Measurements from ENCODE around the gene LMOD1. TPM values are rescaled to one million over a fixed set of nuclear protein-coding genes. Genes with fewer than 3 reads are reported as not detected.

The LMOD1 gene
- total RNA-seq (2014; rRNA removed; shearing (Covaris generic); ENCODE audit: low replicate concordance) = not detected in 2 replicates

DNA sequence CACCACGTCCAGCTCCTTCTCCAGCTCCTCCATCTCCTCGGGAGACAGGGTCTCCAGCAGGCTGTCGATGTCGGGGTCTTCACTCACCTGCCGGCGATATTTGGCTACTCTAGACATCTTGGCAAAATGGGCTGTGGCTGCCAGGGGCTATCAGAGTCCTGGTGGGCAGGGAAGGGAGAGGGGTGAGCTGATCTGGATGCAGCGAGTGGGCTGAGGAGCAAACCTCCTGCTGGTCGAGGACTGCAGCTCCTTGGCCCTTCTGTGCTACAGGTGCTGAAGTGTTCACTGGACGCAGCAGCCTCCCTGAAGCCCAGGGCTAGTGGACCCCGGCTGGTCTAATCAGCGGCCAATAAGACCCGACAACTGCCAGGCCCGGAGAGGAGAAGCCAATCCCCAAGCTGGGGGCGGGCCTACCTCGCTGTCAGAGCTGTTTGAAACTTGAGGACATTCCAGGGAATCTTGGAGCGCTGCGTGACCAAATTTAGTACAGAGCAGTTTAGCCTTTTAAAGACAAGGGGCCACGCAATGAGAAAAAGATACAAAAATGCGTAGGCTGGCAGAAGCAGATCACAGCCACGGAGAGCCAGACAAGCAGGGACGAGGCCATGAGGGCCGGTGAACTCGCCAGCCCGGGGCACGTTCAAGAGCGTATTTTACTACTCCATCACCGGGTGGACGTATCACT, at the start of gene LMOD1:
LMOD1 (minus strand) TSS at position 325 of the 685 bp plus-strand sequence; CDS start at position 117, 208 bp downstream.
- no peaks in the 10 kb centered on the region for H3K79me2 ChIP-seq (ENCODE audit: low read length)

DNA sequence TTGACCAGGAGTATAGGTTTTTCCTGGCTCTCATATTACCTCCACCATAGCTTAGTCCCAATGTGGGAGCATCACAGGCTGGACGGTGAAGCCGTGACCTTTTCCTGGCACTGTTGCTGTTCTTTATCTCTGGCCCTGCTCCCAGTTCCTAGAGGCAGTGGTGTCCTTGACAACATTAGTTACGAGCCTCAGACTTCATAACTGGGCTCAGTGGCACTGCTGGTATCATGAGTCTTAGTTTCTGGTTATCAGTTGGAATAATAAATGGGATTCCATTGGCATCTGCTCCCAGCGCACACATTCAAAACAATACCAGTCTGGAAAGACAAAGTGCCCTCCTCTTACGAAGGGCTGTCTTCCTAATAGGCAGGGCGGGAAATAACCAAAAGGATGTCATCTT, 44.1 kb upstream of the LMOD1 start:
- no peak overlapping the region for H3K4me3 ChIP-seq (ENCODE audit: low read length)
- no peak overlapping the region for H3K27ac ChIP-seq (ENCODE audit: low read length)
- H3K79me2 ChIP-seq (ENCODE audit: low read length) = peaks cover 14% of the 10 kb centered on the region
- H3K4me1 ChIP-seq (ENCODE audit: low read length) = peaks cover 6% of the 10 kb centered on the region
- DNase-seq = no peak
- no peak overlapping the region for H3K4me2 ChIP-seq (ENCODE audit: low read depth, low read length, poor library complexity, severe bottlenecking)
- H3K9me3 ChIP-seq (ENCODE audit: low read length) = no peaks in the 10 kb centered on the region
- no peaks in the 10 kb centered on the region for H3K9me2 ChIP-seq (replicated peaks; ENCODE audit: insufficient read depth, low read length)
- no peak overlapping the region for H3K9ac ChIP-seq (ENCODE audit: low read length)
- H3K27me3 ChIP-seq (ENCODE audit: low read length) = no peaks in the 10 kb centered on the region
- H3K36me3 ChIP-seq (ENCODE audit: insufficient read depth, low read length) = no peaks in the 10 kb centered on the region; the same call in 1 of the 2 replicates
- H2AFZ ChIP-seq (ENCODE audit: low read length) = no peak overlapping the region
- no peaks in the 10 kb centered on the region for H4K20me1 ChIP-seq (ENCODE audit: insufficient read depth, low read depth, low read length)

More for the DNA sequence above, at the start of gene LMOD1:
- Histone ChIP-seq H3K4me1 (ENCODE audit: low read length) (0 out of 2 replicates have a peak, but pooled peaks cover 2% of the 10 kb centered on the region), H3K9me3 (ENCODE audit: low read length) (no peaks in the 10 kb centered on the region), H3K9me2 (replicated peaks; ENCODE audit: insufficient read depth, low read length) (no peaks in the 10 kb centered on the region), H3K9ac (ENCODE audit: low read length) (no peak within 1 kb of the TSS), H3K36me3 (ENCODE audit: insufficient read depth, low read length) (no peaks in the 10 kb centered on the region), H3K27me3 (ENCODE audit: low read length) (no peaks in the 10 kb centered on the region), H3K4me3 (ENCODE audit: low read length) (no peak within 1 kb of the TSS), H4K20me1 (ENCODE audit: insufficient read depth, low read depth, low read length) (no peaks in the 10 kb centered on the region), H3K27ac (ENCODE audit: low read length) (no peak within 1 kb of the TSS), H2AFZ (ENCODE audit: low read length) (peak within 1 kb of the TSS; percentile 50; the same call in 1 of the 2 replicates), H3K4me2 (ENCODE audit: low read depth, low read length, poor library complexity, severe bottlenecking) (no peak within 1 kb of the TSS)
- no peak for DNase-seq

DNA sequence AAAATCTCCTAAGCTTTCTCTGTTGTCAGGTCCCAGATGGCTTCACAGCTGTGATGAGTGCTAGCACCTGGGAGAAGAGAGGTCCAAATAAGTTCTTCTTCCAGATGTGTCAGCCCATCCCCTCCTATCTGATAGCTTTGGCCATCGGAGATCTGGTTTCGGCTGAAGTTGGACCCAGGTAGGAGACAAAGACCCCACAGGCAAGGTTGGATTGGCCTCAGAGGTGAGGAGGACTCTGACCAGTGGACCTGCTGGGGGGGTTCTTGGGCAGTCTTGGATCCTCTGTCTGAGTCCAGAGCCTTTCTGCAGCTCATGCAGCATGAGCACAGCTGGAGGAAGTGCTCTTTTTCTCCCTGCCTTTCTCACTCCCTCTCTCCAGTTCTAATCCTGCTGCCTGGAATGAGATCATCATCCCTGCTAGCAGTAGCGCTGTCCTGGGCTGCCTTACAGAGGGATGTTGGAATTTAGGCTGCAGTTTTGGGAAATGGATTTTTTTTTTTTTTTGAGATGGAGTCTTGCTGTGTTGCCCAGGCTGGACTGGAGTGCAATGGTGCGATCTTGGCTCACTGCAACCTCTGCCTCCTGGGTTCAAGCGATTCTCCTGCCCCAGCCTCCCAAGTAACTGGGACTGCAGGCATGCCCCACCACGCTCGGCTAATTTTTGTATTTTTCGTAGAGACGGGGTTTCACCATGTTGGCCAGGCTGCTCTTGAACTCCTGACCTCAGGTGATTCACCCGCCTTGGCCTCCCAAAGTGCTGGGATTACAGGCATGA, 43.2 kb upstream of the LMOD1 start:
- peaks cover 23% of the 10 kb centered on the region for H3K79me2 ChIP-seq (ENCODE audit: low read length)
- H3K4me2 ChIP-seq (ENCODE audit: low read depth, low read length, poor library complexity, severe bottlenecking) = no peak overlapping the region
- no peak overlapping the region for H2AFZ ChIP-seq (ENCODE audit: low read length)
- no peaks in the 10 kb centered on the region for H3K27me3 ChIP-seq (ENCODE audit: low read length)
- no peaks in the 10 kb centered on the region for H3K9me2 ChIP-seq (replicated peaks; ENCODE audit: insufficient read depth, low read length)
- H3K4me1 ChIP-seq (ENCODE audit: low read length) = peaks cover 6% of the 10 kb centered on the region
- H3K9me3 ChIP-seq (ENCODE audit: low read length) = no peaks in the 10 kb centered on the region
- H3K4me3 ChIP-seq (ENCODE audit: low read length) = no peak overlapping the region
- no peaks in the 10 kb centered on the region for H4K20me1 ChIP-seq (ENCODE audit: insufficient read depth, low read depth, low read length)
- H3K27ac ChIP-seq (ENCODE audit: low read length) = no peak overlapping the region
- H3K9ac ChIP-seq (ENCODE audit: low read length) = no peak overlapping the region
- DNase-seq = no peak
- no peaks in the 10 kb centered on the region; the same call in 1 of the 2 replicates for H3K36me3 ChIP-seq (ENCODE audit: insufficient read depth, low read length)

DNA sequence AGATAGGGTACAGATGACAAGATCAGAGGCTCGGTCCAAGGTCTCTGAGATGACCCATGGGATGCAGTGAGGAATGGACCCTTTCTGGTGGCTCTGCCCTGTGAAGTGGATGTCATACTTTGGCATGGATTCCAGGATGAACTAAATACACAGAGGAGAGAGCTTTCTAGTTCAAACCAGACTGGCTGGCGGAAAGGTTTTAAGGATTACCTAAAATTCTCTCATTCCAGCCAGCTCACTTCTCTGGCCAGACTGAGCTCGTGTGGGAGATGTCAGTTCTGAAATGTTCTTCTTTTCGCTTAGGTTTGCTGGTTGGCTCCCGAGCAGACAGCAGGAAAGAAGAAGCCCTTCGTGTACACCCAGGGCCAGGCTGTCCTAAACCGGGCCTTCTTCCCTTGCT, 42.3 kb upstream of the LMOD1 start:
- H3K4me3 ChIP-seq (ENCODE audit: low read length) = no peak overlapping the region
- no peaks in the 10 kb centered on the region for H3K9me2 ChIP-seq (replicated peaks; ENCODE audit: insufficient read depth, low read length)
- peaks cover 11% of the 10 kb centered on the region for H3K4me1 ChIP-seq (ENCODE audit: low read length)
- H3K36me3 ChIP-seq (ENCODE audit: insufficient read depth, low read length) = no peaks in the 10 kb centered on the region; the same call in 1 of the 2 replicates
- no peaks in the 10 kb centered on the region for H3K27me3 ChIP-seq (ENCODE audit: low read length)
- peaks cover 32% of the 10 kb centered on the region for H3K79me2 ChIP-seq (ENCODE audit: low read length)
- no peaks in the 10 kb centered on the region for H3K9me3 ChIP-seq (ENCODE audit: low read length)
- H4K20me1 ChIP-seq (ENCODE audit: insufficient read depth, low read depth, low read length) = no peaks in the 10 kb centered on the region
- H3K9ac ChIP-seq (ENCODE audit: low read length) = no peak overlapping the region
- no peak for DNase-seq
- no peak overlapping the region for H3K4me2 ChIP-seq (ENCODE audit: low read depth, low read length, poor library complexity, severe bottlenecking)
- no peak overlapping the region for H3K27ac ChIP-seq (ENCODE audit: low read length)
- no peak overlapping the region for H2AFZ ChIP-seq (ENCODE audit: low read length)

DNA sequence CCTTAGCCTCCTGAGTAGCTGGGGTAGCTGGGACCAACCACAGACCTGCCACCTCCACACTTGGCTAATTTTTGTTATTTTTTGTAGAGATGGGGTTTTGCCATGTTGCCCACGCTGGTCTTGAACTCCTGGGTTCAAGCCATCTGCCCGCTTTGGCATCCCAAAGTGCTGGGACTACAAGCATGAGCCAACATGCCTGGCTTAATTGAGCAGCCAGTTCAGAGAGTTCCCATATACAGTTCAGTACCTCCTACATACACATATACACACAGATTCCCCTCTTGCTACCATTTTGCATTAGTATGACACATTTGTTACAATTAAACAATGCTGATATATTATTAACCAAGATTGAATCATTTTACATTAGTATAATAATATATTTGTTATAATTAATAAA, 39.0 kb upstream of the LMOD1 start:
- Histone ChIP-seq H3K79me2 (ENCODE audit: low read length) (peaks cover 46% of the 10 kb centered on the region), H3K27me3 (ENCODE audit: low read length) (no peaks in the 10 kb centered on the region), H3K4me2 (ENCODE audit: low read depth, low read length, poor library complexity, severe bottlenecking) (no peak overlapping the region), H3K36me3 (ENCODE audit: insufficient read depth, low read length) (no peaks in the 10 kb centered on the region), H3K4me1 (ENCODE audit: low read length) (peaks cover 21% of the 10 kb centered on the region), H3K4me3 (ENCODE audit: low read length) (no peak overlapping the region), H3K27ac (ENCODE audit: low read length) (no peak overlapping the region), H3K9me3 (ENCODE audit: low read length) (no peaks in the 10 kb centered on the region), H3K9me2 (replicated peaks; ENCODE audit: insufficient read depth, low read length) (no peaks in the 10 kb centered on the region), H4K20me1 (ENCODE audit: insufficient read depth, low read depth, low read length) (no peaks in the 10 kb centered on the region), H3K9ac (ENCODE audit: low read length) (no peak overlapping the region), H2AFZ (ENCODE audit: low read length) (no peak overlapping the region)
- DNase-seq = no peak

DNA sequence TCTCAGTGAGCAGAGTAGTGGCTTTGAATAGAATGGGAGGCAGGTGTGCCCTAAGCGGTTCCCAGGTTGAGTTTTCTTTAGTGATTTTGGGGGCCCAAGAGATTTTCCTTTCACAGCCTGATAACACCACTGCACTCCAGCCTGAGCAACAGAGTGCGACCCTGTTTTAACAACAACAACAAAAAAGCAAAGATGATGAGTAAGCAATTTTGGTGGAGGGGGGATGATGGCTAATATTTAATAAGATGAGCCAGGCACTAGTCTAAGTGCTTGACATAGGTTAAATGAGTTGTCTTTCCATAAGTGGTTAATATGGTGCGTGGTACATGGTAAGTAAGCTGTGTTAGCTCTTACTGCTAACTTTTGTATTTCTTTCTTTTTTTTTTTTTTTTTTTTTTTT, 38.1 kb upstream of the LMOD1 start:
- Histone ChIP-seq H3K27ac (ENCODE audit: low read length) (no peak overlapping the region), H3K9ac (ENCODE audit: low read length) (no peak overlapping the region), H3K4me3 (ENCODE audit: low read length) (no peak overlapping the region), H3K9me3 (ENCODE audit: low read length) (no peaks in the 10 kb centered on the region), H3K79me2 (ENCODE audit: low read length) (peaks cover 46% of the 10 kb centered on the region), H3K36me3 (ENCODE audit: insufficient read depth, low read length) (no peaks in the 10 kb centered on the region), H3K4me2 (ENCODE audit: low read depth, low read length, poor library complexity, severe bottlenecking) (no peak overlapping the region), H2AFZ (ENCODE audit: low read length) (no peak overlapping the region), H3K9me2 (replicated peaks; ENCODE audit: insufficient read depth, low read length) (no peaks in the 10 kb centered on the region), H4K20me1 (ENCODE audit: insufficient read depth, low read depth, low read length) (no peaks in the 10 kb centered on the region), H3K27me3 (ENCODE audit: low read length) (no peaks in the 10 kb centered on the region), H3K4me1 (ENCODE audit: low read length) (peaks cover 21% of the 10 kb centered on the region)
- no peak for DNase-seq

DNA sequence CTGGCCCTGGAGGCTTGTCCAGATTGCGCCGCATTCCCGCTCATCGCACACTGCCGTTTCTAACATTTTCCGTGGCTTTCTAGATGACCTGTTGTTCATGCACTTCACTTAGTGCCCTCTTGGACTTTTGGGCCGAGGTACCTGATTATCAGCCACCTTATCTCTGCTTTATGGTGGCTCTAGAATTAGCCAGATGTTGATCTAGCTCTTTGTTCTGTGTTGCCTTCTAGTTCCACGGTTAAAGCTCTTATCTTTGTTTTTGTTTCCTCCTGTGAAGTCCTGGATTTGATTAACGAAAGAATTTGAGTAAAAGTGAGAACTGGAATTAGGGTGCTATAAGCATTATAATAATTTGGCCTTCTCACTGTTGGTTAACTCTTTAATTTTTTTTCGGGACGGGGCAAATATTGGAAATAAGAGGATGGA, 37.0 kb upstream of the LMOD1 start:
- peak overlapping the region; percentile 74 for H3K4me3 ChIP-seq (ENCODE audit: low read length)
- H3K9me2 ChIP-seq (replicated peaks; ENCODE audit: insufficient read depth, low read length) = no peaks in the 10 kb centered on the region
- H3K27ac ChIP-seq (ENCODE audit: low read length) = peak overlapping the region; percentile 61
- H3K4me1 ChIP-seq (ENCODE audit: low read length) = peaks cover 21% of the 10 kb centered on the region
- no peaks in the 10 kb centered on the region for H3K36me3 ChIP-seq (ENCODE audit: insufficient read depth, low read length)
- H4K20me1 ChIP-seq (ENCODE audit: insufficient read depth, low read depth, low read length) = no peaks in the 10 kb centered on the region
- H3K9me3 ChIP-seq (ENCODE audit: low read length) = no peaks in the 10 kb centered on the region
- peak overlapping the region; percentile 95 for H3K9ac ChIP-seq (ENCODE audit: low read length)
- DNase-seq = no peak
- H3K27me3 ChIP-seq (ENCODE audit: low read length) = no peaks in the 10 kb centered on the region
- peak overlapping the region; percentile 80 for H3K4me2 ChIP-seq (ENCODE audit: low read depth, low read length, poor library complexity, severe bottlenecking)
- H3K79me2 ChIP-seq (ENCODE audit: low read length) = peaks cover 46% of the 10 kb centered on the region
- H2AFZ ChIP-seq (ENCODE audit: low read length) = peak overlapping the region; percentile 53; the same call in 1 of the 2 replicates
